Measurements from ENCODE around the gene ZFHX3. TPM values are rescaled to one million over a fixed set of nuclear protein-coding genes. Genes with fewer than 3 reads are reported as not detected.

ZFHX3 gene
- total and polyA plus RNA-seq, 10 donors: 0.47 to 18.5 (median 11.1) TPM

GRCh38 chr16:73028721-73029361, 19.1 kb downstream of the ZFHX3 start:
- intact Hi-C loops (cut with DNase I; ENCODE audit: low total_unique reads): no loop called here
- no peak for DNase-seq
- no peak overlapping the region for H3K27ac ChIP-seq
- TF ChIP-seq POLR2A (IDR thresholded peaks at IDR 0.05) (no peak), CTCF (IDR thresholded peaks at IDR 0.05 in 8 of 11, conservative IDR thresholded peaks at IDR 0.05 in 3 of 11) (no peak), POLR2AphosphoS5 (IDR thresholded peaks at IDR 0.05) (no peak)
- no peaks in the 10 kb centered on the region for H3K9me3 ChIP-seq
- WGBS, 5 donors: 83 to 92% (median 88%) methylated on average over 7 to 9 of the region's 9 CpGs
- no peaks in the 10 kb centered on the region for H3K27me3 ChIP-seq (replicated peaks in 1 of 7)
- no peak overlapping the region for H3K4me3 ChIP-seq
- H3K36me3 ChIP-seq: no peaks in the 10 kb centered on the region
- peaks cover 0 to 42% (median 20%) of the 10 kb centered on the region in 6 donors for H3K4me1 ChIP-seq

DNA sequence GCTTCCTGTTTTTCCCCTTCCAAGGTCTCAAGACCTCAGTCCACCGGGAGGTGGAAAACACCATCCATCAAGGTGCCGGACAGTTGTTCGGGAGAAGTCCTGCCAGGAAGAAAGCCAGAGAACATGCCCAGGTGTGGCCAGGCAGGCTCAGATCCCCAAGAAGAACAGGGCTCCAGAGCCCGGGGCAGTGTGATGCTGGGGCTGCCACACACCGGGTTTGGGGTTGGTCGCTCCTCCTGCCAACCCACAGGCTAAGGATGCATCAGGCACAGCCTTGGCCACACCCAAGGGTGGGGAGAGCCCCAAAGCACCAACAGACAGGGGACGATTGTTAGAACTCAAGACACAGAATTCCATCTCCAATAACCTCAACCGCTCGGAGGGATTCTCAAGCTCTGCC, 19.7 kb downstream of the ZFHX3 start:
- TF ChIP-seq POLR2AphosphoS5 (IDR thresholded peaks at IDR 0.05): no peak
- no peak for TF ChIP-seq CTCF (IDR thresholded peaks at IDR 0.05 in 8 of 11, conservative IDR thresholded peaks at IDR 0.05 in 3 of 11)
- no peak for TF ChIP-seq POLR2A (IDR thresholded peaks at IDR 0.05)
- H3K36me3 ChIP-seq: no peaks in the 10 kb centered on the region
- intact Hi-C loops (cut with DNase I; ENCODE audit: low total_unique reads): no loop called here
- H3K9me3 ChIP-seq: no peaks in the 10 kb centered on the region
- peaks cover 0 to 38% (median 18%) of the 10 kb centered on the region in 6 donors for H3K4me1 ChIP-seq
- no peak for DNase-seq
- no peaks in the 10 kb centered on the region for H3K27me3 ChIP-seq (replicated peaks in 1 of 7)
- H3K27ac ChIP-seq: no peak overlapping the region
- no peak overlapping the region for H3K4me3 ChIP-seq
- 68 to 88% (median 83%) methylated on average over 6 to 9 of the region's 9 CpGs for WGBS, 5 donors

GRCh38 chr16:73027685-73028111, 20.2 kb downstream of the ZFHX3 start:
- Histone ChIP-seq H3K27me3 (replicated peaks in 1 of 7) (no peaks in the 10 kb centered on the region), H3K9me3 (no peaks in the 10 kb centered on the region), H3K27ac (no peak overlapping the region), H3K4me3 (no peak overlapping the region), H3K4me1 (peaks cover 0 to 32% (median 14%) of the 10 kb centered on the region in 6 donors), H3K36me3 (no peaks in the 10 kb centered on the region)
- TF ChIP-seq CTCF (IDR thresholded peaks at IDR 0.05 in 8 of 11, conservative IDR thresholded peaks at IDR 0.05 in 3 of 11): no peak
- TF ChIP-seq POLR2A (IDR thresholded peaks at IDR 0.05): no peak
- TF ChIP-seq POLR2AphosphoS5 (IDR thresholded peaks at IDR 0.05): no peak
- DNase-seq: no peak
- 75 to 87% (median 83%) methylated on average over 7 to 10 of the region's 10 CpGs for WGBS, 5 donors
- intact Hi-C loops (cut with DNase I; ENCODE audit: low total_unique reads): no loop called here

- H3K4me3 ChIP-seq: no peak overlapping the region
- 91 to 95% (median 93%) methylated on average over 13 of the region's 13 CpGs for WGBS, 5 donors
- H3K9me3 ChIP-seq: no peaks in the 10 kb centered on the region
Measured at GRCh38 chr16:73026754-73027684, 20.9 kb downstream of the ZFHX3 start.

More at GRCh38 chr16:73026754-73027684, 20.9 kb downstream of the ZFHX3 start:
- intact Hi-C loops (cut with DNase I; ENCODE audit: low total_unique reads): no loop called here
- Histone ChIP-seq H3K4me1 (peaks cover 0 to 26% (median 12%) of the 10 kb centered on the region in 6 donors), H3K27ac (no peak overlapping the region), H3K27me3 (replicated peaks in 1 of 7) (no peaks in the 10 kb centered on the region), H3K36me3 (no peaks in the 10 kb centered on the region)
- TF ChIP-seq POLR2A (IDR thresholded peaks at IDR 0.05): no peak
- TF ChIP-seq CTCF (IDR thresholded peaks at IDR 0.05 in 8 of 11, conservative IDR thresholded peaks at IDR 0.05 in 3 of 11): no peak
- no peak for DNase-seq
